GM20000 (cell line): Measurements from ENCODE around the gene GPR146.

Source experiments
- DNase-seq: peaks from one replicate; pipeline ENCODE4 v3.0.0; 2012; ENCODE audit warnings: low spot score
- TF ChIP-seq, protein P1 (sequence below): IDR thresholded peaks from 2 replicates; pipeline ENCODE4 v1.5.1; 2012; ENCODE audit warnings: mild to moderate bottlenecking, control low read depth; ENCODE audit errors: extremely low read depth, missing control alignments

The GPR146 gene

DNA sequence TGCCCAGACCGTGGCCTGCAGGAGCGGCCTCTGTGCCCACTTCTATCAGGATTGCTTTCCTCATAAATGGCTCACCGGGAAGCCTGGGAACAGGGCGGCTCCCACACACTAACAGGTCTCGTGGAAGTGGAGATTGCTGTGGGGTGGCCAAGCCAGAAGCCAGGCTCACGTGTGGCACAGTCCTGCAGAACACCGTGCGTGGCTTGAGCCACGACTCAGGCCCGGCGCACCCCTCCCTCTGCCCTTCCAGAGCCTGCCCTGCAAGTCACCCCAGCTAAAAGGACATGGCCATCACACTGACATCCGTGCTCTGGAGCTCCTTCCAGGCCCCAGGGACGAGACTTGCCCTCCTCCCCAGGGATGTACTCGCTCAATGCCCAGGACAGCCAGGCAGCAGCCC lies 50.5 kb downstream of the GPR146 start:
- no peak for DNase-seq
- TF ChIP-seq, protein P1, sequence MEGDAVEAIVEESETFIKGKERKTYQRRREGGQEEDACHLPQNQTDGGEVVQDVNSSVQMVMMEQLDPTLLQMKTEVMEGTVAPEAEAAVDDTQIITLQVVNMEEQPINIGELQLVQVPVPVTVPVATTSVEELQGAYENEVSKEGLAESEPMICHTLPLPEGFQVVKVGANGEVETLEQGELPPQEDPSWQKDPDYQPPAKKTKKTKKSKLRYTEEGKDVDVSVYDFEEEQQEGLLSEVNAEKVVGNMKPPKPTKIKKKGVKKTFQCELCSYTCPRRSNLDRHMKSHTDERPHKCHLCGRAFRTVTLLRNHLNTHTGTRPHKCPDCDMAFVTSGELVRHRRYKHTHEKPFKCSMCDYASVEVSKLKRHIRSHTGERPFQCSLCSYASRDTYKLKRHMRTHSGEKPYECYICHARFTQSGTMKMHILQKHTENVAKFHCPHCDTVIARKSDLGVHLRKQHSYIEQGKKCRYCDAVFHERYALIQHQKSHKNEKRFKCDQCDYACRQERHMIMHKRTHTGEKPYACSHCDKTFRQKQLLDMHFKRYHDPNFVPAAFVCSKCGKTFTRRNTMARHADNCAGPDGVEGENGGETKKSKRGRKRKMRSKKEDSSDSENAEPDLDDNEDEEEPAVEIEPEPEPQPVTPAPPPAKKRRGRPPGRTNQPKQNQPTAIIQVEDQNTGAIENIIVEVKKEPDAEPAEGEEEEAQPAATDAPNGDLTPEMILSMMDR = no peak

DNA sequence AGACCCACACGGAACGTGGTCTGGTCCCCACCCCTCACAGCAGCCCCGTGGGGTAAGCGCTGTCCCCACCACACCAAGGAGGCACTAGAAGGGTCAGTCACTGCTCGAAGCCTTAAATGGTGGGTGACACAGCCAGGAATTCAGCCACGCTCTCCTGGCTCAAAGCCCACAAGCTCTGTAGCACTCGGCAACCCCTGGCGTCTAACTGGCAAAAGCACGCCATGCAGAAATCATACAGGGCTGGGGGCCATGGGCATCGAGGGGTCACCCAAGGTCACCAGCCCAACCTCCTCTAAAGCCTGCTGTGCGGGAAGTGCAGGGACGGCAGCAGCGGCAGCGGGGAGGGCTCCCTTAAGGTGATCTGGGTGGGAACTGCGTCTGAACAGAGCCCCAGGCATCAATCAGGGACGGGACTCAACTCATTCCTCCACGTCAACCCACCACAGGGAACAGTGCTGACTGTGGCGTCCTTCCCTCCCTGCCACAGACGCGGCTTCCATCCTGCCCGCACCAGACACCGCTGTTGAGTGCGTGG lies 51.3 kb downstream of the GPR146 start:
- DNase-seq = no peak
- TF ChIP-seq, protein P1 = no peak

DNA sequence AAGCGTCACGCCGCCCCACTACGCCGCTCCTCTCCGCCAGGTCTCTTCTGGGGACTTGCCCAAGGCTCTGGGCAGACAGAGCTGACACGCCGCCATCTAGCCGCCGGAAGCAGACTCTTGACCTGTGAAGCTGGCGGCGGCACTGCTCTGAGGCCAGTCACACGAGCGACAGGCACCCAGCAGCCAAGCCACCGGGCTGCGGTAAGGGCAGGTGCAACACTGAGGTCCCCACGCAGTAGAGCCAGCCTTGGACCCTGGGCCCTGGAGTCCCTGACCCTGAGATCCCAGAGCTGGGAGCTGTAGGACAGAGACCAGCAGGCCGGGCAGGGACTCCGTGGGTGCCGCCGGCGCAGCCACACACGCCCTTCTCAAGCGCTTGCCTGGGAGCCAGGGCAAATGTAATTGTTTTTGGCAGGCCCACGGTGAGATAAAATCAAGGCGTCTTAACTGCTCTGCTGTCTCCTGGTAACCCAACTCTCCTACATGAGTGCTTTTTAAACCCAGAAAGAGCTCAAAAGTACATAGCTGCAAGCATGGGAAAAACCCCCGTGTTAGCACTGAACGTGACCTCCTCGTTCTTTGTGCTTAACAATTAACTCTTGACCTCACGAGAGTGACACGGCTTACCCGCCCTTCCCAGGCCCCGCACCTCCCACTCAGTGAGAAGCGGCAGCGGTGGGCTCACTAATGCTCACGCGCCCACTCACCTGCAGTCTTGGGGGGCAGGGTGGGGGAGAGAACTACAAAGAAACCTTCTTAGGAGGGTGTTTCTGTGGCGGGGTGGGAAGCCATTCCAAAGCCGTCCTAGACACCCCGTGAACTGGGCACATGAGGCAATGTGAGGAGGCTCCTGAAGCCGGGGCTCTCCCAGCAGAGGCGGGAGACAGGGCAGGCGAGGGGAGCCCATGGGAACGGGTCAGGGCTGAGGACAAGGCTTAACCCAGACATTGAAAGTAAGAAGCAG lies 52.1 kb downstream of the GPR146 start:
- DNase-seq = no peak
- TF ChIP-seq, protein P1 = no peak

GRCh38 chr7:1097120-1097504 lies 52.8 kb downstream of the GPR146 start:
- TF ChIP-seq, protein P1 = no peak
- DNase-seq = no peak

DNA sequence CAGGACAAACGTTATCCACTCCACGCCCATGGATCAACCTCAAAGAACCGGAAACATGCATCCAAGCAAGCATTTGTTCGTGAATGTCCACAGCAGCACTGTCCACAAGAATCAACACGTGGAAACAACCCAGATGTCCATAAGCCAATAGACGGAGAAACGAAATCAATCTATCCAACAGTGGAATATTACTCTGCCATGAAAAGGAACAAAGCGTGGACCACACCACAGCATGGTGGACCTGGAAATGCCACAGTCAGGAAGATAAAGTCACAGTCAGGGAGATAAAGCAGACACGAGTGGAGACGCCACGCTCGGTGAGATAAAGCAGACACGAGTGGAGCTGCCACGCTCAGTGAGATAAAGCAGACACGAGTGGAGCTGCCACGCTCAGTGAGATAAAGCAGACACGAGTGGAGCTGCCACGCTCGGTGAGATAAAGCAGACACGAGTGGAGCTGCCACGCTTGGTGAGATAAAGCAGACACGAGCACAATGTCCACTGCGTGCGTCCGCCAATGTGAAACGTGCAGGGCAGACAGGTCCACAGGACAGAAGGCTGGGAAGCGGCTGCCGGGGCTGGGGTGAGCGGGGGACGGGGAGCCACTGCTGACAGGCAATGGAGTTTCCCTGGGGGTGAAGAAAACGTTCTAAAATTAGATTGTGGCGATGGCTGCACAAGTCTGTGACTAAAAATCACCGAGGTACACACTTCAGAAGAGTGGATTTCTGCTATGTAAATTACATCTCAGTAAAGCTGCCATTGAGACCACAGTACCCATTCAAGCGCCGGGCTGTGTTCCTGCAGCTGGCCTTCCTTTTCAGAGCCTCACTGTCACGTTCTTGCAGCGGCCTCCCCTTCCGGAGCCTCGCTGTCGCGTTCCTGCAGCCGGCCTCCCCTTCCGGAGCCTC lies 54.2 kb downstream of the GPR146 start:
- TF ChIP-seq, protein P1 = no peak
- no peak for DNase-seq

GRCh38 chr7:1099154-1099542 lies 54.8 kb downstream of the GPR146 start:
- TF ChIP-seq, protein P1 = no peak
- DNase-seq = no peak

DNA sequence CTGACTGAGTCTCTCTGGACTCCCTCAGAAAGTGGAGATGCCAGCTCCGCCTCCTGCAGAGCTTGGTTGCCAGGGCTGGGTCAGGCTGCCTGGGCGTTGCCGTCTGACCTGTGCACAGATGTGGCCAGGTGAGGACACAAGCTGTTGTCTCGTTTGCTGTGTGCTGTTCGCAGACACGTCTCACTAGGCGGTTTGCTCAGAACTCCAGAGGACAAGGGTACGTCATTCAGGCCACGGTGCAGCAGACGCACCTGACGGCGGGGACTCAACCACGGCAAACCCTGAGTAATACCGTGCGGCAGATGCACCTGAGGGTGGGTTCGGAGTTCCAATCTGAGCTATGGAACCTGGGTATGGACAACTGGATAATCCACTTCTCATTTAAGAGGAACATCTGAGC lies 55.3 kb downstream of the GPR146 start:
- TF ChIP-seq, protein P1 = no peak
- no peak for DNase-seq
